Activated CD8-positive, alpha-beta T cell treated with anti-CD3 and anti-CD28 coated beads, Interleukin-2, amount 10 ng/mL, durations not matched to agents 7 days and 5 days (primary cell): ENCODE results near the gene PLCL1. TPM values are rescaled to one million over a fixed set of nuclear protein-coding genes. Genes with fewer than 3 reads are reported as not detected.

ENCODE experiments used
- ATAC-seq: fragments of 150-1000 bp; cut with Tn5 transposase; one replicate; pipeline ENCODE4 v1.10.0; 2021; ENCODE audit warnings: moderate library complexity
- CTCF ChIA-PET: fragments of 350-600 bp; sonication (Branson Sonifier 250); formaldehyde crosslinking; loops from one replicate; lab custom pipeline; 2021; ENCODE audit warnings: antibody characterized with exemption; lab: Charles Lee
- POLR2A ChIA-PET: fragments of 350-600 bp; sonication (Branson Sonifier 250); formaldehyde crosslinking; loops from one replicate; lab custom pipeline; 2021; ENCODE audit warnings: antibody characterized with exemption; lab: Charles Lee
- DNase-seq: peaks from one replicate; pipeline ENCODE4 v3.0.0-alpha.2; 2020
- H3K27ac Mint-ChIP-seq: one replicate; pipeline ENCODE4 v1.8.0; 2021; ENCODE audit warnings: mild to moderate bottlenecking, mixed read lengths
- H3K27me3 Mint-ChIP-seq: one replicate; pipeline ENCODE4 v1.8.0; 2021; ENCODE audit warnings: low read depth, mixed read lengths
- H3K36me3 Mint-ChIP-seq: one replicate; pipeline ENCODE4 v1.8.0; 2021; ENCODE audit warnings: low read depth, mixed read lengths
- H3K4me1 Mint-ChIP-seq: one replicate; pipeline ENCODE4 v1.8.0; 2021; ENCODE audit warnings: low read depth, mixed read lengths
- H3K4me3 Mint-ChIP-seq: one replicate; pipeline ENCODE4 v1.8.0; 2021; ENCODE audit warnings: mild to moderate bottlenecking, mixed read lengths
- H3K9me3 Mint-ChIP-seq: one replicate; pipeline ENCODE4 v1.8.0; 2022; ENCODE audit warnings: mixed read lengths; ENCODE audit not compliant: insufficient read depth
- total RNA-seq, 2 experiments: library from RNA; stranded (reverse); gene quantifications; one replicate each; pipeline ENCODE4 v1.2.3, GENCODE V29; 2021

Gene PLCL1
- total RNA-seq, 2 experiments from 2014 or later = 0.08 to 0.18 TPM

- ChIA-PET POLR2A (no interaction called here), CTCF (no interaction called here)
- no peak for DNase-seq
- no peak for ATAC-seq
- Mint-ChIP-seq H3K4me3 (no peak overlapping the region), H3K36me3 (no peaks in the 10 kb centered on the region), H3K27me3 (no peaks in the 10 kb centered on the region), H3K9me3 (no peaks in the 10 kb centered on the region), H3K4me1 (no peaks in the 10 kb centered on the region), H3K27ac (no peak overlapping the region)
Observed at GRCh38 chr2:197947219-197947757, 142.9 kb downstream of the PLCL1 start.

DNA sequence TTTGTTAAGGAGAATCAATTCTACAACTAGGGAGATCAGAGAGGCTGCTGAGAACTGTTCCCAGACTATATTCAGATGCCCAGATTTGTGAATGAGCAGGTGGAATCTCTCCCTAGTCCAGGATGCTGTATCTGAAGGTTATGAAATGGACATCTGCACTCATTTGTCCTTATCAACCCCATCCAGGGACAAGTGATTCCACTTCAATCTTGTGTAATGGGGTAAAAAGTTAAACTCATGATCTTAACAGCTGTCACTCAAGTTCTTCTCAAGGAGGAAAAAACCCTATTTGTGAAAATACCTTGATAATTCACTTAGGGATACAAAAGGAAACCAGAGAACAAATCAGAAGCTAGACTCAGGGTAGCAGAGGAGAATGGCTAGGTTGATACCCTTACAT lies 144.8 kb downstream of the PLCL1 start:
- no peak overlapping the region for H3K4me3 Mint-ChIP-seq
- H3K27me3 Mint-ChIP-seq = no peaks in the 10 kb centered on the region
- no peaks in the 10 kb centered on the region for H3K9me3 Mint-ChIP-seq
- ATAC-seq (no peak), DNase-seq (no peak)
- ChIA-PET POLR2A (no interaction called here), CTCF (no interaction called here)
- peaks cover 1% of the 10 kb centered on the region for H3K4me1 Mint-ChIP-seq
- no peak overlapping the region for H3K27ac Mint-ChIP-seq
- no peaks in the 10 kb centered on the region for H3K36me3 Mint-ChIP-seq

- H3K27me3 Mint-ChIP-seq = no peaks in the 10 kb centered on the region
Observed at GRCh38 chr2:197950006-197950405, 145.6 kb downstream of the PLCL1 start.

DNA sequence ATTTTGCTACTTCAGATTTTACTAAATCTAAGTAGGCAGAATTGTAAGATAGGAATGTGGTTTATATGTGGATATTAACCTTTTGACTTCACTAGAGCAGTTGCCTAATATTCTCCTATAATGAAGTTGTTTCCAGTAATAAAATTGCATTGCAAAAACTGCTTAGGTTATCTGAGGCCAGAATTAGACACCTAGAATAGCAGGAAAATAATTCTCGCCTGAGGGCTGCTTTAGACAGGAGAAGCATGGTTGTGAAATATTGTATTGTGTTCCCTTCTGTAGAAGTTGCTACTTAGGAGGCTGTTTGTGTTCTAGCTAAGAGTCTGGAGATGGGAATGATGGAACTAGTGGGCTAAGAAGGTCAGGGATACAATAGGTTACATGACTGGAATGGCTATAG lies 146.3 kb downstream of the PLCL1 start:
- Mint-ChIP-seq H3K4me1 (peaks cover 1% of the 10 kb centered on the region), H3K27me3 (no peaks in the 10 kb centered on the region), H3K36me3 (no peaks in the 10 kb centered on the region), H3K9me3 (no peaks in the 10 kb centered on the region), H3K4me3 (no peak overlapping the region), H3K27ac (no peak overlapping the region)
- CTCF ChIA-PET = interaction anchor here (0.6 kb wide), 1 partner anchor 163 kb away, joined by 3 read pairs; no protein-coding TSS in a partner anchor
- POLR2A ChIA-PET = no interaction called here
- ATAC-seq (no peak), DNase-seq (no peak)

More at GRCh38 chr2:197950006-197950405, 145.6 kb downstream of the PLCL1 start:
- Mint-ChIP-seq H3K4me3 (no peak overlapping the region), H3K36me3 (no peaks in the 10 kb centered on the region), H3K9me3 (no peaks in the 10 kb centered on the region), H3K27ac (no peak overlapping the region), H3K4me1 (peaks cover 1% of the 10 kb centered on the region)
- ATAC-seq (no peak), DNase-seq (no peak)
- CTCF ChIA-PET = interaction anchor here (0.6 kb wide), 1 partner anchor 162 kb away, joined by 3 read pairs; no protein-coding TSS in a partner anchor
- POLR2A ChIA-PET = no interaction called here

DNA sequence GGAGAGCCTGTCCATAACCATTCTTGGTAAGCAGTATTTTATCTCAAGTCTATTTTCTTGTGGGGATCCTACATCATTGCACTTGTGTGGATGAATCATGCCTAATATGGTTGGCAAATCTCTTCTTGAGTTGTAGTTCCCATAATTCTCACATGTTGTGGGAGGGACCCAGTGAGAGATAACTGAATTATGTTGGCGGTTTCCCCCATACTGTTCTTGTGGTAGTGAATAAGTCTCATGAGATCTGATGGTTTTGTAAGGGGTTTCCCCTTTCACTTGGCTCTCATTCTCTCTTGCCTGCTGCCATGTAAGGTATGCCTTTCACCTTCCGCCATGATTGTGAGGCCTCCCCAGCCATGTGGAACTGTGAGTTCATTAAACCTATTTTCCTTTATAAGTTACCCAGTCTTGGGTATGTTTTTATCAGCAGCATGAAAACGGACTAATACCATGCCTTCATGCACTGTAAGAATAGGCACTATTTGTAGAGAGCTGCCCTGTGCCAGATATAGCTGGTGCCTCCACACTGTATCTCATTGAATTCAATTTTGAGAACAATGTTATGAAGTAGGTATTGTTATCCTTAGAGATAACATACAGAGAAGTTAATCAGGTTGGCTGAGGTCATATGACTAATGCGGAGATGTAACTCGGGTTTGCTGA lies 148.3 kb downstream of the PLCL1 start:
- peaks cover 1% of the 10 kb centered on the region for H3K4me1 Mint-ChIP-seq
- H3K4me3 Mint-ChIP-seq = no peak overlapping the region
- DNase-seq (no peak), ATAC-seq (no peak)
- no peaks in the 10 kb centered on the region for H3K9me3 Mint-ChIP-seq
- no peaks in the 10 kb centered on the region for H3K36me3 Mint-ChIP-seq
- H3K27ac Mint-ChIP-seq = no peak overlapping the region
- no peaks in the 10 kb centered on the region for H3K27me3 Mint-ChIP-seq
- POLR2A ChIA-PET = no interaction called here
- CTCF ChIA-PET = no interaction called here

GRCh38 chr2:197954328-197954727 lies 149.9 kb downstream of the PLCL1 start:
- ChIA-PET POLR2A (no interaction called here), CTCF (interaction anchor here (1.1 kb wide), 1 partner anchor 10 kb away, joined by 3 read pairs; no protein-coding TSS in a partner anchor)
- Mint-ChIP-seq H3K27me3 (no peaks in the 10 kb centered on the region), H3K36me3 (no peaks in the 10 kb centered on the region), H3K4me3 (no peak overlapping the region), H3K4me1 (peaks cover 1% of the 10 kb centered on the region), H3K27ac (no peak overlapping the region), H3K9me3 (no peaks in the 10 kb centered on the region)
- DNase-seq (no peak), ATAC-seq (no peak)

DNA sequence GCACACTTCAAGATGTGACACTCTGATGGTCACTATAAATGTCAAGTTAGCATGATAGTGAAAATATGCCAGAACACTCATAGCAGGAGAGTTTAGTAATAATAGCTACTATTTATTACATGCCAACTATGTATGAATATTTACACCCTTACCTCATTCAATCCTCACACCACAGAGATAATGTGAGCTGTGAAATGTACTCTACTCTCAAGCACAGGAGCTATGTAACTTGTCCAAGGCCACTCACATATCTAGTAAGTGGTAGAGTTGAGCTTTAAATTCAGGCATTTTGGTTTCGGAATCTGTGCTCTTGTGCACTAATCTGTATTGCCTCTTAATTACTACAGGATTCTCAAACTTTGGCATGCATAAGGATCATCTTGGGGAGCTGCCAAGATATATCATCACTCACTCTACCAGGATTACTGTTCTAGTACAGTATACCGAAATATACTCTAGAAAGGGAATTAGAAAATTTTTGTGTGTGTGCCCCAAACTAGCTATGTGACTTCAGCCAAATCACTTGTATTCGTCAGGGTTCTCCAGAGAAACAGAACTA lies 154.3 kb downstream of the PLCL1 start:
- POLR2A ChIA-PET = no interaction called here
- Mint-ChIP-seq H3K4me1 (peaks cover 1% of the 10 kb centered on the region), H3K9me3 (peaks cover 4% of the 10 kb centered on the region), H3K4me3 (no peak overlapping the region), H3K36me3 (no peaks in the 10 kb centered on the region), H3K27me3 (no peaks in the 10 kb centered on the region), H3K27ac (no peak overlapping the region)
- CTCF ChIA-PET = no interaction called here
- no peak for ATAC-seq
- no peak for DNase-seq

DNA sequence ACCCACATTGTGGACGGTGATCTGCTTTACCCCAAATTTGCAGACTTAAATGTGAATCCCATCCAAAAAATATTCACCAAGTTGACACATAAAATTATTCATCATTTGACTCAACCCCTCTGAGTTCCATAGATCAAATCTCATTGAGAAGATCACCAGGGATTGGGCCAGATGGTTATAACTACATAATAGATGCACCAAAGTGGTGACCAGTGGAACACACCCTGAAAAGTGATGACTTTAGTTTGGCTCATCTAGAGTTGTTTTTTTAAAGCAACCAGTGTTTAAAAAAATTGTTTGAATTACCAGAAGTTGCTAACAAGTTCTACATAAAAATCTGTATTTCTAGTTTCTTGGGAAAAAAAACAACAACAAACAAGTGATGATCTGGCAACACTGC lies 155.0 kb downstream of the PLCL1 start:
- peaks cover 9% of the 10 kb centered on the region for H3K9me3 Mint-ChIP-seq
- DNase-seq (no peak), ATAC-seq (no peak)
- POLR2A ChIA-PET = interaction anchor here (0.7 kb wide), 1 partner anchor 135 kb away, joined by 3 read pairs; no protein-coding TSS in a partner anchor
- H3K27ac Mint-ChIP-seq = no peak overlapping the region
- H3K4me3 Mint-ChIP-seq = no peak overlapping the region
- CTCF ChIA-PET = no interaction called here
- no peaks in the 10 kb centered on the region for H3K4me1 Mint-ChIP-seq
- H3K27me3 Mint-ChIP-seq = no peaks in the 10 kb centered on the region
- H3K36me3 Mint-ChIP-seq = no peaks in the 10 kb centered on the region

DNA sequence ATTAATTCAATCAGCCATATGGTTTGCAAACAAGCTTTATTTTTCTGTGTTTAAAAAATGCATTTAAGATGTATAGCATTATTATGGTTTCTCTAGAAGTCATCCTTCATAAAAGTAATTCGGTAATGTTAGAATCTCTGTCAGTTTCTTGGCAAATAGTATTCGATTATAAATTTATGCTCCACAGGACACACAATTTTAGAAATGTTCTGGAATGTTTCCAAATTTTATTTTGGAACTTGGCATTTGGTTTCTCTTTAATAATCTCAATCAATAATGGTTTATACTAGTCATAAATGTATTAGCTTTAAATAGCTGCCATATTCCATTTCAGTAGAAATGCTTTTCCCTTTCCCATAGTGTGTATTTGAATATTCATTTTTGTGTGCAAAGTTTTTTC lies 156.4 kb downstream of the PLCL1 start:
- Mint-ChIP-seq H3K36me3 (no peaks in the 10 kb centered on the region), H3K9me3 (peaks cover 21% of the 10 kb centered on the region), H3K27ac (no peak overlapping the region), H3K4me1 (no peaks in the 10 kb centered on the region), H3K4me3 (no peak overlapping the region), H3K27me3 (no peaks in the 10 kb centered on the region)
- no peak for ATAC-seq
- CTCF ChIA-PET = no interaction called here
- POLR2A ChIA-PET = no interaction called here
- no peak for DNase-seq

GRCh38 chr2:197964720-197965119 lies 160.3 kb downstream of the PLCL1 start:
- H3K4me1 Mint-ChIP-seq = no peaks in the 10 kb centered on the region
- ChIA-PET POLR2A (no interaction called here), CTCF (interaction anchor here (1.2 kb wide), 1 partner anchor 10 kb away, joined by 3 read pairs; no protein-coding TSS in a partner anchor)
- no peak overlapping the region for H3K27ac Mint-ChIP-seq
- peaks cover 21% of the 10 kb centered on the region for H3K9me3 Mint-ChIP-seq
- H3K27me3 Mint-ChIP-seq = no peaks in the 10 kb centered on the region
- DNase-seq (no peak), ATAC-seq (no peak)
- no peaks in the 10 kb centered on the region for H3K36me3 Mint-ChIP-seq
- H3K4me3 Mint-ChIP-seq = no peak overlapping the region

DNA sequence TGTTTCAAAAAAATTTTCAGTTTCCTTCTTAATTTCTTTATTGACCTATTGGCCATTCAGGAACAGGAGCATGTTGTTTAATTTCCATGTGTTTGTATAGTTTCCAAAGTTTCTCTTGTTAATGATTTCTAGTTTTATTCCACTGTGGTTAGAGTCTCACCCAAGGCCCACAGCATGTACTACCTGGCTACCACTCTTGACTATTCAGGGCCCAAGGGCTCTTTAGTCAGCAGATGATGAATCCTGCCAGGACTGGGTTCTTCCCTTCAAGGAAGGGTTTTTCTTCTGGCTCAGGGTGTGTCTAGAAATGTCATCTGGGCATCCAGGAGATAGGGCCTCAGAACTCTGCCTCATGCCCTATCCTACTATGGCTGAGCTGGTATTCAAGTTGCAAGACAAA lies 161.4 kb downstream of the PLCL1 start:
- no peak overlapping the region for H3K4me3 Mint-ChIP-seq
- ATAC-seq (no peak), DNase-seq (no peak)
- no peak overlapping the region for H3K27ac Mint-ChIP-seq
- CTCF ChIA-PET = no interaction called here
- POLR2A ChIA-PET = no interaction called here
- H3K4me1 Mint-ChIP-seq = no peaks in the 10 kb centered on the region
- no peaks in the 10 kb centered on the region for H3K27me3 Mint-ChIP-seq
- no peaks in the 10 kb centered on the region for H3K36me3 Mint-ChIP-seq
- peaks cover 21% of the 10 kb centered on the region for H3K9me3 Mint-ChIP-seq

- Mint-ChIP-seq H3K27ac (no peak overlapping the region), H3K9me3 (peaks cover 12% of the 10 kb centered on the region), H3K27me3 (no peaks in the 10 kb centered on the region), H3K4me3 (no peak overlapping the region), H3K36me3 (no peaks in the 10 kb centered on the region), H3K4me1 (no peaks in the 10 kb centered on the region)
- DNase-seq = no peak
- POLR2A ChIA-PET = no interaction called here
- ATAC-seq = no peak
- CTCF ChIA-PET = no interaction called here
Observed at GRCh38 chr2:197969391-197969893, 165.0 kb downstream of the PLCL1 start.
